ENCODE measurements around the gene AKT1S1.

Gene AKT1S1

GRCh38 chr19:49907745-49908446, 30.7 kb upstream of the AKT1S1 start:
- DNase-seq (ENCODE audit: low read depth) = no peak

- no peak for DNase-seq (ENCODE audit: low read depth)
These were observed 29.9 kb upstream of the AKT1S1 start for GRCh38 chr19:49906879-49907564.

GRCh38 chr19:49904136-49904535, 27.0 kb upstream of the AKT1S1 start:
- no peak for DNase-seq (ENCODE audit: low read depth)

- DNase-seq (ENCODE audit: low read depth) = peak; percentile 33
These were observed 19.9 kb upstream of the AKT1S1 start, which contains the start of gene IL4I1 for GRCh38 chr19:49896863-49897621. Gene IL4I1 (minus strand): TSS chr19:49896887. CDS start chr19:49896160, 727 bp downstream.

GRCh38 chr19:49895566-49896297, 18.6 kb upstream of the AKT1S1 start:
- DNase-seq (ENCODE audit: low read depth) = no peak

- DNase-seq (ENCODE audit: low read depth) = no peak
These were observed 17.9 kb upstream of the AKT1S1 start for GRCh38 chr19:49894879-49895565.

GRCh38 chr19:49894011-49894664, 17.0 kb upstream of the AKT1S1 start:
- no peak for DNase-seq (ENCODE audit: low read depth)

GRCh38 chr19:49892716-49893115, 15.6 kb upstream of the AKT1S1 start:
- no peak for DNase-seq (ENCODE audit: low read depth)

GRCh38 chr19:49891393-49891792, 14.2 kb upstream of the AKT1S1 start:
- no peak for DNase-seq (ENCODE audit: low read depth)

GRCh38 chr19:49890349-49891311, 13.5 kb upstream of the AKT1S1 start:
- DNase-seq (ENCODE audit: low read depth) = peak; percentile 37

- DNase-seq (ENCODE audit: low read depth) = peak; percentile 45
These were observed 12.7 kb upstream of the AKT1S1 start for GRCh38 chr19:49889687-49890348.

GRCh38 chr19:49889038-49889686, 12.0 kb upstream of the AKT1S1 start:
- DNase-seq (ENCODE audit: low read depth) = no peak

- no peak for DNase-seq (ENCODE audit: low read depth)
These were observed 11.3 kb upstream of the AKT1S1 start for GRCh38 chr19:49888510-49888824.

- DNase-seq (ENCODE audit: low read depth) = no peak
These were observed 10.7 kb upstream of the AKT1S1 start for GRCh38 chr19:49887665-49888509.

GRCh38 chr19:49887037-49887664, 10.0 kb upstream of the AKT1S1 start:
- DNase-seq (ENCODE audit: low read depth) = no peak

- no peak for DNase-seq (ENCODE audit: low read depth)
These were observed 7.6 kb upstream of the AKT1S1 start for GRCh38 chr19:49884760-49885159.

GRCh38 chr19:49884109-49884508, 7.0 kb upstream of the AKT1S1 start:
- DNase-seq (ENCODE audit: low read depth) = no peak

All from stimulated activated CD8-positive, alpha-beta memory T cell treated with anti-CD3 and anti-CD28 coated beads, Interleukin-7, amount 100 ng/mL, for 24 hours (primary cell).